A549 (cell line): ENCODE data around the gene TXNL4B.

ENCODE experiments used
- ATOH8 ChIP-seq: fragments of 250-450 bp; sonication (Bioruptor Pico); IDR thresholded peaks from 2 replicates; pipeline ENCODE4 v1.5.0; 2020; ENCODE audit warnings: low read depth, mild to moderate bottlenecking, moderate library complexity
- BHLHE40 ChIP-seq: IDR thresholded peaks from 2 replicates; pipeline ENCODE4 v1.6.1; 2012; ENCODE audit warnings: low read depth, low read length, inconsistent platforms
- CTCF ChIP-seq: fragments of >200 bp; sonication (Bioruptor Twin); formaldehyde crosslinking; IDR thresholded peaks from 3 replicates; pipeline ENCODE4 v1.5.1; 2016
- E2F6 ChIP-seq: IDR thresholded peaks from 2 replicates; pipeline ENCODE4 v1.6.1; 2012; ENCODE audit warnings: low read depth, borderline replicate concordance
- EP300 ChIP-seq, 2 experiments: fragments of >200 bp; sonication (Bioruptor Twin); formaldehyde crosslinking; IDR thresholded peaks; 2 replicates in 1 of 2; 3 replicates in 1 of 2; pipeline ENCODE4 v1.6.1; 2016 to 2017
- FOSB ChIP-seq: fragments of 250-450 bp; sonication (Bioruptor Pico); IDR thresholded peaks from 2 replicates; pipeline ENCODE4 v1.5.0; 2020; ENCODE audit warnings: mild to moderate bottlenecking, moderate library complexity
- FOSL2 ChIP-seq, 2 experiments: fragments of 450-650 bp in 1 of 2; fragments of >200 bp in 1 of 2; sonication (Bioruptor Twin) in 1 of 2; formaldehyde crosslinking; IDR thresholded peaks; 2 replicates each; pipeline versions ENCODE4 v1.5.0 to v1.6.1; 2016 to 2020; ENCODE audit warnings: mild to moderate bottlenecking in 1 of 2, moderate library complexity in 1 of 2
- KDM1A ChIP-seq: fragments of 200-600 bp; sonication (generic); IDR thresholded peaks from 2 replicates; pipeline ENCODE4 v1.6.1; 2016; ENCODE audit warnings: low read depth, mild to moderate bottlenecking
- MAX ChIP-seq: IDR thresholded peaks from 2 replicates; pipeline ENCODE4 v1.6.1; 2012
- MAZ ChIP-seq: fragments of 150-350 bp; IDR thresholded peaks from 2 replicates; pipeline ENCODE4 v1.6.1; 2014; ENCODE audit warnings: antibody characterized with exemption, low read depth, low read length, borderline replicate concordance
- POLR2A ChIP-seq: IDR thresholded peaks from 2 replicates; pipeline ENCODE4 v1.6.1; 2012; ENCODE audit warnings: mild to moderate bottlenecking, low read length
- RFX5 ChIP-seq: fragments of 450-650 bp; IDR thresholded peaks from 2 replicates; pipeline ENCODE4 v1.7.1; 2014; ENCODE audit warnings: antibody characterized with exemption, mild to moderate bottlenecking, moderate library complexity
- USF2 ChIP-seq: fragments of 450-650 bp; IDR thresholded peaks from 2 replicates; pipeline ENCODE4 v1.6.1; 2014; ENCODE audit warnings: antibody characterized with exemption

- TF ChIP-seq E2F6 (no peak), CTCF (no peak), RFX5 (no peak), BHLHE40 (no peak), POLR2A (no peak), USF2 (no peak), MAZ (no peak), KDM1A (no peak), FOSB (CRISPR knock-in tag) (no peak), EP300 (IDR thresholded peaks at IDR 0.05) (no peak), FOSL2 (IDR thresholded peaks at IDR 0.05) (no peak), FOSL2 (CRISPR knock-in tag; IDR thresholded peaks at IDR 0.05) (no peak), MAX (no peak), ATOH8 (CRISPR knock-in tag) (no peak)
Observed at GRCh38 chr16:72068930-72069329, 24.5 kb downstream of the TXNL4B start.
